Thyroid gland (tissue), 4 donors: ENCODE measurements around the gene NPM1.

ENCODE experiments used
- CTCF ChIP-seq, 6 experiments: fragments of 200-600 bp in 3 of 6; fragments of 450-650 bp in 3 of 6; sonication (generic) in 3 of 6; IDR thresholded peaks; one replicate each; pipeline ENCODE4 v1.5.1; 2016 to 2019; ENCODE audit warnings: antibody characterized with exemption in 6 of 6, mild to moderate bottlenecking in 2 of 6, inconsistent platforms in 1 of 6, moderate library complexity in 1 of 6
- POLR2A ChIP-seq, 2 donors: fragments of 450-650 bp; IDR thresholded peaks; one replicate each; pipeline ENCODE4 v1.6.1; 2017; ENCODE audit warnings: antibody characterized with exemption in 2 of 2, mild to moderate bottlenecking in 2 of 2, moderate library complexity in 1 of 2

DNA sequence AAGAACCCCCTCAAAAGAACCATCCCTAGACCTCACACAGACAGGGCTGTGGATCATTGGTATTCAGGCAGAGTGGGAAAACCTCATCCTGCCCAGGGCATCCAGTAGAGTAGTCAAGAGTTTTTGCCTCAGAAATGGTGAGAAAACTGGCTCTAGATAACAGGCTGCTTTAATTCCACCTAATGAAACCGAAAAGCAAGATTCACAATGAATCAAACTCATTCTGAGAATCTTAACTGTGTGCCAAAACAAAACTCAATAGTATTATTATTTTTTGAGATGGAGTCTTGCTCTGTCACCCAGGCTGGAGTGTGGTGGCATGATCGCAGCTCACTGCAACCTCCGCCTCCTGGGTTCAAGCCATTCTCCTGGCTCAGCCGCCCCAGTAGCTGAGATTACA is 17.8 kb upstream of the NPM1 start:
- no peak for TF ChIP-seq CTCF (IDR thresholded peaks at IDR 0.05)
- TF ChIP-seq POLR2A (IDR thresholded peaks at IDR 0.05), result no peak
